Natural killer cell (primary cell): ENCODE results near the gene RPGR. TPM values are rescaled to one million over a fixed set of nuclear protein-coding genes. Genes with fewer than 3 reads are reported as not detected.

Source experiments
- ATAC-seq, 3 donors: fragments of 150-1000 bp in 2 of 3; fragments of 200-7000 bp in 1 of 3; cut with Tn5 transposase; 1 replicate in 1 of 3; 2 replicates in 2 of 3; pipeline ENCODE4 v1.10.0; 2021; ENCODE audit warnings: mild to moderate bottlenecking in 2 of 3, moderate library complexity in 2 of 3
- DNase-seq, 2 donors: peaks; one replicate each; pipeline versions ENCODE4 v3.0.0 to v3.0.0-alpha.2; 2013 to 2021; ENCODE audit warnings: mixed read lengths in 1 of 2
- H3K27ac ChIP-seq: one replicate; pipeline ENCODE4 v1.5.1; 2013; ENCODE audit warnings: mild to moderate bottlenecking, low read length
- H3K27me3 ChIP-seq: one replicate; pipeline ENCODE4 v1.6.1; 2013; ENCODE audit warnings: low read length; ENCODE audit not compliant: control insufficient read depth, insufficient read depth
- H3K36me3 ChIP-seq: one replicate; pipeline ENCODE4 v1.6.1; 2013; ENCODE audit warnings: low read length; ENCODE audit not compliant: control insufficient read depth, insufficient read depth
- H3K4me1 ChIP-seq: one replicate; pipeline ENCODE4 v1.6.1; 2013; ENCODE audit warnings: low read length; ENCODE audit not compliant: control insufficient read depth, insufficient read depth
- H3K4me3 ChIP-seq: one replicate; pipeline ENCODE4 v1.5.1; 2013; ENCODE audit warnings: low read length
- H3K9me3 ChIP-seq: one replicate; pipeline ENCODE4 v1.6.1; 2013; ENCODE audit warnings: low read length; ENCODE audit not compliant: control insufficient read depth, insufficient read depth
- H3K27ac Mint-ChIP-seq, 2 donors: one replicate each; pipeline ENCODE4 v1.8.0; 2022; ENCODE audit warnings: mild to moderate bottlenecking in 2 of 2, mixed read lengths in 2 of 2, moderate library complexity in 1 of 2
- H3K27me3 Mint-ChIP-seq, 2 donors: one replicate each; pipeline ENCODE4 v1.8.0; 2022; ENCODE audit warnings: low read depth in 2 of 2, mixed read lengths in 2 of 2
- H3K36me3 Mint-ChIP-seq: one replicate; pipeline ENCODE4 v1.8.0; 2022; ENCODE audit warnings: mixed read lengths
- H3K4me1 Mint-ChIP-seq, 2 donors: one replicate each; pipeline ENCODE4 v1.8.0; 2022; ENCODE audit warnings: mixed read lengths in 2 of 2
- H3K4me3 Mint-ChIP-seq: one replicate; pipeline ENCODE4 v1.8.0; 2022; ENCODE audit warnings: mild to moderate bottlenecking, moderate library complexity, mixed read lengths
- H3K9me3 Mint-ChIP-seq, 2 donors: one replicate each; pipeline ENCODE4 v1.8.0; 2022; ENCODE audit warnings: mixed read lengths in 2 of 2
- CTCF ChIP-seq: fragments of 200-600 bp; IDR thresholded peaks from one replicate; pipeline ENCODE4 v1.8.0; 2022; ENCODE audit warnings: antibody characterized with exemption
- WGBS: methylation state at CpG from one replicate; pipeline ENCODE4 v1.1.7; 2013; ENCODE audit warnings: missing lambda C conversion rate; ENCODE audit not compliant: insufficient coverage; 5-methylcytosine and 5-hydroxymethylcytosine counted together
- intact Hi-C: fragments of 100-400 bp; cut with micrococcal nuclease; formaldehyde crosslinking; loops from one replicate; pipeline ENCODE4 v1.14.2; 2022
- total RNA-seq, 4 donors: library from RNA; stranded (reverse); fragments of 120-200 nt in 1 of 4; gene quantifications; one replicate each; pipeline versions ENCODE4 v1.2.3 to v1.2.4, GENCODE V29; 2013 to 2022

Gene RPGR
- total RNA-seq, 3 donors from 2014 or later (not counting 1 experiment from before 2014, with no cell fraction given), result 20.8 to 33.7 (median 29.0) TPM

GRCh38 chrX:38240541-38240940, 86.8 kb downstream of the RPGR start:
- Histone ChIP-seq H3K27me3 (no peaks in the 10 kb centered on the region), H3K4me3 (no peak overlapping the region), H3K9me3 (no peaks in the 10 kb centered on the region), H3K4me1 (no peaks in the 10 kb centered on the region), H3K36me3 (no peaks in the 10 kb centered on the region), H3K27ac (no peak overlapping the region)
- no peak overlapping the region for H3K27ac Mint-ChIP-seq
- no peaks in the 10 kb centered on the region for H3K4me1 Mint-ChIP-seq
- peaks cover 3 to 25% of the 10 kb centered on the region in 2 donors for H3K27me3 Mint-ChIP-seq
- no peak overlapping the region for H3K4me3 Mint-ChIP-seq
- no peaks in the 10 kb centered on the region for H3K36me3 Mint-ChIP-seq
- no peaks in the 10 kb centered on the region for H3K9me3 Mint-ChIP-seq
- intact Hi-C loops, result no loop called here
- WGBS, result 100% methylated on average over 1 of the region's 2 CpGs
- TF ChIP-seq CTCF, result no peak
- ATAC-seq, result no peak
- DNase-seq, result no peak

- intact Hi-C loops, result no loop called here
Observed at GRCh38 chrX:38236901-38237615, 90.3 kb downstream of the RPGR start.

GRCh38 chrX:38233891-38234667, 93.2 kb downstream of the RPGR start:
- H3K4me1 Mint-ChIP-seq, result no peaks in the 10 kb centered on the region
- intact Hi-C loops, result no loop called here
- TF ChIP-seq CTCF, result no peak
- H3K27ac ChIP-seq, result no peak overlapping the region
- H3K27ac Mint-ChIP-seq, result no peak overlapping the region
- 58% methylated on average over 3 of the region's 3 CpGs for WGBS
- no peaks in the 10 kb centered on the region for H3K9me3 Mint-ChIP-seq
- DNase-seq, result no peak
- no peak overlapping the region for H3K4me3 Mint-ChIP-seq
- no peaks in the 10 kb centered on the region for H3K36me3 Mint-ChIP-seq
- no peak for ATAC-seq
- H3K4me1 ChIP-seq, result no peaks in the 10 kb centered on the region
- no peaks in the 10 kb centered on the region for H3K27me3 ChIP-seq
- no peaks in the 10 kb centered on the region for H3K36me3 ChIP-seq
- peaks cover 3 to 12% of the 10 kb centered on the region in 2 donors for H3K27me3 Mint-ChIP-seq
- no peak overlapping the region for H3K4me3 ChIP-seq
- no peaks in the 10 kb centered on the region for H3K9me3 ChIP-seq

More at GRCh38 chrX:38236901-38237615, 90.3 kb downstream of the RPGR start:
- H3K4me1 Mint-ChIP-seq, result no peaks in the 10 kb centered on the region
- TF ChIP-seq CTCF, result no peak
- ATAC-seq (no peak), DNase-seq (no peak)
- H3K4me1 ChIP-seq, result no peaks in the 10 kb centered on the region
- H3K27ac ChIP-seq, result no peak overlapping the region
- H3K9me3 Mint-ChIP-seq, result no peaks in the 10 kb centered on the region
- H3K4me3 Mint-ChIP-seq, result no peak overlapping the region
- no peak overlapping the region for H3K4me3 ChIP-seq
- H3K27ac Mint-ChIP-seq, result no peak overlapping the region
- peaks cover 6 to 12% of the 10 kb centered on the region in 2 donors for H3K27me3 Mint-ChIP-seq
- no peaks in the 10 kb centered on the region for H3K36me3 ChIP-seq
- 92% methylated on average over 3 of the region's 6 CpGs for WGBS
- no peaks in the 10 kb centered on the region for H3K27me3 ChIP-seq
- H3K36me3 Mint-ChIP-seq, result no peaks in the 10 kb centered on the region
- no peaks in the 10 kb centered on the region for H3K9me3 ChIP-seq
